K562 (cell line): Measurements from ENCODE around the gene TRIM65. TPM values are rescaled to one million over a fixed set of nuclear protein-coding genes. Genes with fewer than 3 reads are reported as not detected.

Experiments used
- CXXC5 ChIP-seq: fragments of 250-450 bp; sonication (Bioruptor Pico); IDR thresholded peaks from 2 replicates; pipeline ENCODE4 v1.8.0; 2022; ENCODE audit warnings: inconsistent platforms, mild to moderate bottlenecking, moderate library complexity
- ETV6 ChIP-seq, 3 experiments: fragments of 150-350 bp in 1 of 3; sonication (generic) in 1 of 3; formaldehyde crosslinking in 1 of 3; IDR thresholded peaks; 2 replicates each; pipeline versions ENCODE4 v1.6.1 to v1.8.0; 2014 to 2022; ENCODE audit warnings: borderline replicate concordance in 2 of 3, low read depth in 2 of 3, antibody characterized with exemption in 1 of 3, low read length in 1 of 3, mild to moderate bottlenecking in 1 of 3, missing genetic modification reagents in 1 of 3
- FOS ChIP-seq: IDR thresholded peaks from 3 replicates; pipeline ENCODE4 v1.6.1; 2011; ENCODE audit not compliant: insufficient read length; ENCODE audit errors: extremely low read depth
- FOXJ2 ChIP-seq: fragments of 200-800 bp; sonication (Bioruptor generic); IDR thresholded peaks from 2 replicates; pipeline ENCODE4 v1.6.1; 2016; ENCODE audit warnings: missing genetic modification characterization, missing compliant biosample characterization
- GTF3C2 ChIP-seq: IDR thresholded peaks from 3 replicates; pipeline ENCODE4 v1.6.1; 2011; ENCODE audit warnings: borderline replicate concordance, mild to moderate bottlenecking, moderate library complexity; ENCODE audit not compliant: insufficient read length; ENCODE audit errors: extremely low read depth
- HINFP ChIP-seq: fragments of 450-650 bp; conservative IDR thresholded peaks from 2 replicates; pipeline ENCODE4 v1.6.1; 2016; ENCODE audit warnings: missing genetic modification characterization, low read depth, mild to moderate bottlenecking, control low read depth, missing compliant biosample characterization
- HLTF ChIP-seq: fragments of 450-650 bp; IDR thresholded peaks from 2 replicates; pipeline ENCODE4 v1.6.1; 2016
- POLR2B ChIP-seq: fragments of 450-650 bp; IDR thresholded peaks from 2 replicates; pipeline ENCODE4 v1.6.1; 2018; ENCODE audit warnings: low read depth; ENCODE audit not compliant: partially characterized antibody
- POLR2G ChIP-seq: fragments of 200-400 bp; formaldehyde crosslinking; IDR thresholded peaks from 2 replicates; pipeline ENCODE4 v1.6.1; 2017; ENCODE audit warnings: low read depth, mild to moderate bottlenecking, antibody characterized with exemption, low read length, moderate library complexity
- RB1 ChIP-seq: fragments of 450-650 bp; IDR thresholded peaks from 2 replicates; pipeline ENCODE4 v1.6.1; 2017; ENCODE audit warnings: low read depth, mild to moderate bottlenecking
- SOX6 ChIP-seq: fragments of 450-650 bp; IDR thresholded peaks from 2 replicates; pipeline ENCODE4 v1.6.1; 2014; ENCODE audit warnings: mild to moderate bottlenecking
- TCF15 ChIP-seq: fragments of 250-450 bp; sonication (Bioruptor Pico); IDR thresholded peaks from 2 replicates; pipeline ENCODE4 v1.8.0; 2022; ENCODE audit warnings: moderate library complexity, mild to moderate bottlenecking, inconsistent platforms
- ZNF431 ChIP-seq: sonication (generic); formaldehyde crosslinking; IDR thresholded peaks from 2 replicates; pipeline ENCODE4 v1.8.0; 2022; ENCODE audit warnings: mild to moderate bottlenecking, missing genetic modification reagents
- ZNF76 ChIP-seq: fragments of 250-450 bp; sonication (Bioruptor Pico); IDR thresholded peaks from 2 replicates; pipeline ENCODE4 v1.4.0; 2020; ENCODE audit warnings: mild to moderate bottlenecking, moderate library complexity, borderline replicate concordance
- polyA plus RNA-seq, 8 experiments: library from polyadenylated mRNA; depleted of rRNA in 4 of 8; stranded (reverse) in 5 of 8; unstranded in 3 of 8; fragments of >200 nt; fragmentation: Nextera tagmentation in 2 of 8; fragmentation: Illumina TruSeq in 1 of 8; extraction: Ambion mirVana in 2 of 8; extraction: Trizol in 1 of 8; gene quantifications; 2 replicates each; pipeline versions ENCODE4 v1.2.1 to v1.2.3, GENCODE V29; 2011 to 2014; ENCODE audit warnings: inconsistent platforms in 1 of 8, missing spikeins in 1 of 8
- total RNA-seq, 7 experiments: library from RNA; depleted of rRNA in 6 of 7; stranded (reverse); fragments of >200 nt in 6 of 7; fragmentation: Illumina TruSeq in 2 of 7; extraction: Trizol in 2 of 7; gene quantifications; 2 replicates each; pipeline versions ENCODE4 v1.2.1 to v1.2.3, GENCODE V29; 2011 to 2021; ENCODE audit warnings: low replicate concordance in 1 of 7
- TF ChIP-seq, protein P1 (sequence below): sonication (generic); formaldehyde crosslinking; IDR thresholded peaks from 2 replicates; pipeline ENCODE4 v1.8.1; 2023; ENCODE audit warnings: mild to moderate bottlenecking, missing genetic modification reagents
- TF ChIP-seq, protein P2 (sequence below): sonication (generic); formaldehyde crosslinking; IDR thresholded peaks from 2 replicates; pipeline ENCODE4 v1.9.0; 2022; ENCODE audit warnings: mild to moderate bottlenecking, missing genetic modification reagents
- TF ChIP-seq, protein P3 (sequence below): sonication (generic); formaldehyde crosslinking; IDR thresholded peaks from 2 replicates; pipeline ENCODE4 v1.8.1; 2023; ENCODE audit warnings: mild to moderate bottlenecking, missing genetic modification reagents

TRIM65 gene
- total and polyA plus RNA-seq, 9 of the 15 experiments (the other 6 are each of a cell fraction or from before 2014, with no cell fraction given), result 2.8 to 45.7 (median 22.9) TPM

- TF ChIP-seq, protein P1, sequence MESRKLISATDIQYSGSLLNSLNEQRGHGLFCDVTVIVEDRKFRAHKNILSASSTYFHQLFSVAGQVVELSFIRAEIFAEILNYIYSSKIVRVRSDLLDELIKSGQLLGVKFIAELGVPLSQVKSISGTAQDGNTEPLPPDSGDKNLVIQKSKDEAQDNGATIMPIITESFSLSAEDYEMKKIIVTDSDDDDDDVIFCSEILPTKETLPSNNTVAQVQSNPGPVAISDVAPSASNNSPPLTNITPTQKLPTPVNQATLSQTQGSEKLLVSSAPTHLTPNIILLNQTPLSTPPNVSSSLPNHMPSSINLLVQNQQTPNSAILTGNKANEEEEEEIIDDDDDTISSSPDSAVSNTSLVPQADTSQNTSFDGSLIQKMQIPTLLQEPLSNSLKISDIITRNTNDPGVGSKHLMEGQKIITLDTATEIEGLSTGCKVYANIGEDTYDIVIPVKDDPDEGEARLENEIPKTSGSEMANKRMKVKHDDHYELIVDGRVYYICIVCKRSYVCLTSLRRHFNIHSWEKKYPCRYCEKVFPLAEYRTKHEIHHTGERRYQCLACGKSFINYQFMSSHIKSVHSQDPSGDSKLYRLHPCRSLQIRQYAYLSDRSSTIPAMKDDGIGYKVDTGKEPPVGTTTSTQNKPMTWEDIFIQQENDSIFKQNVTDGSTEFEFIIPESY (CRISPR knock-in tag), result no peak
- TF ChIP-seq SOX6 (no peak), POLR2B (no peak), ZNF431 (CRISPR knock-in tag) (no peak; the same call in 1 of the 2 replicates), FOXJ2 (no peak), ETV6 (IDR thresholded peaks at IDR 0.05; ENCODE audit: borderline replicate concordance in 1 of 2, low read depth in 2 of 2, low read length in 1 of 2) (peak in 1 of 2 experiments; percentile 22; a peak in 1 of 4 replicates), ETV6 (CRISPR knock-in tag; IDR thresholded peaks at IDR 0.05; ENCODE audit: borderline replicate concordance) (no peak), RB1 (no peak), POLR2G (peak; percentile 92), HINFP (tag) (0 out of 2 replicates have a peak, but pooled peaks have one; percentile 6), FOS (no peak), GTF3C2 (no peak), TCF15 (CRISPR knock-in tag) (no peak; the same call in 1 of the 2 replicates), ZNF76 (CRISPR knock-in tag) (no peak), HLTF (no peak), CXXC5 (CRISPR knock-in tag) (peak; percentile 92)
- TF ChIP-seq, protein P2, sequence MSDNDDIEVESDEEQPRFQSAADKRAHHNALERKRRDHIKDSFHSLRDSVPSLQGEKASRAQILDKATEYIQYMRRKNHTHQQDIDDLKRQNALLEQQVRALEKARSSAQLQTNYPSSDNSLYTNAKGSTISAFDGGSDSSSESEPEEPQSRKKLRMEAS (CRISPR knock-in tag), result peak; percentile 45
- TF ChIP-seq, protein P3, sequence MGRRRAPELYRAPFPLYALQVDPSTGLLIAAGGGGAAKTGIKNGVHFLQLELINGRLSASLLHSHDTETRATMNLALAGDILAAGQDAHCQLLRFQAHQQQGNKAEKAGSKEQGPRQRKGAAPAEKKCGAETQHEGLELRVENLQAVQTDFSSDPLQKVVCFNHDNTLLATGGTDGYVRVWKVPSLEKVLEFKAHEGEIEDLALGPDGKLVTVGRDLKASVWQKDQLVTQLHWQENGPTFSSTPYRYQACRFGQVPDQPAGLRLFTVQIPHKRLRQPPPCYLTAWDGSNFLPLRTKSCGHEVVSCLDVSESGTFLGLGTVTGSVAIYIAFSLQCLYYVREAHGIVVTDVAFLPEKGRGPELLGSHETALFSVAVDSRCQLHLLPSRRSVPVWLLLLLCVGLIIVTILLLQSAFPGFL (CRISPR knock-in tag), result no peak
These were observed 52.9 kb downstream of the TRIM65 start, which contains the start of gene UNC13D (continued) for GRCh38 chr17:75843577-75844529.
